Suppressor macrophage (primary cell): ENCODE measurements around the gene PXK.
"Not testable (repeated sequence)": the region's sequence is repeated elsewhere in the genome, so short reads cannot be mapped to it uniquely, and the experiment has no call there.

ENCODE experiments used
- DNase-seq, 4 experiments: peaks; one replicate each; pipeline ENCODE4 v3.0.0-alpha.2; 2020 to 2022

Gene PXK

GRCh38 chr3:58421004-58421403, 88.3 kb downstream of the PXK start:
- no peak for DNase-seq

GRCh38 chr3:58422756-58423325, 90.1 kb downstream of the PXK start:
- peak in 1 of 4 experiments; percentile 19 for DNase-seq

GRCh38 chr3:58424613-58425012, 91.9 kb downstream of the PXK start:
- DNase-seq, result no peak

- DNase-seq, result no peak
These were observed 93.1 kb downstream of the PXK start for GRCh38 chr3:58425782-58426181.

- no peak for DNase-seq
These were observed 95.1 kb downstream of the PXK start for GRCh38 chr3:58427661-58428361.

GRCh38 chr3:58429657-58430056, 97.0 kb downstream of the PXK start:
- no peak for DNase-seq

GRCh38 chr3:58432905-58433304, 100.2 kb downstream of the PXK start:
- no peak for DNase-seq

- peak; percentile 90 to 97 (median 96) for DNase-seq
These were observed 100.9 kb downstream of the PXK start, which contains the start of gene PDHB for GRCh38 chr3:58433400-58434167. Gene PDHB, minus strand, starts transcription at chr3:58433832. Its CDS starts 23 bp downstream, at chr3:58433809.

- DNase-seq, result no peak
These were observed 101.4 kb downstream of the PXK start for GRCh38 chr3:58434168-58434504.

GRCh38 chr3:58434511-58434910, 101.8 kb downstream of the PXK start:
- no peak for DNase-seq

- no peak for DNase-seq
These were observed 102.3 kb downstream of the PXK start for GRCh38 chr3:58434990-58435389.

GRCh38 chr3:58437276-58437675, 104.6 kb downstream of the PXK start:
- not testable (repeated sequence) for DNase-seq

GRCh38 chr3:58440996-58441355, 108.3 kb downstream of the PXK start:
- not testable (repeated sequence) for DNase-seq

- no peak for DNase-seq
These were observed 109.1 kb downstream of the PXK start for GRCh38 chr3:58441514-58442450.

- no peak for DNase-seq
These were observed 119.5 kb downstream of the PXK start for GRCh38 chr3:58452176-58452575.

- DNase-seq, result peak in 1 of 4 experiments; percentile 21
These were observed 126.5 kb downstream of the PXK start for GRCh38 chr3:58459160-58459559.

GRCh38 chr3:58462829-58463180, 130.1 kb downstream of the PXK start:
- DNase-seq, result no peak

- DNase-seq, result peak; percentile 64 to 87 (median 80)
These were observed 130.7 kb downstream of the PXK start for GRCh38 chr3:58463181-58463941.

- DNase-seq, result no peak
These were observed 131.2 kb downstream of the PXK start for GRCh38 chr3:58463942-58464271.

- peak in 1 of 4 experiments; percentile 17 for DNase-seq
These were observed 132.2 kb downstream of the PXK start for GRCh38 chr3:58464866-58465265.

- no peak for DNase-seq
These were observed 134.3 kb downstream of the PXK start for GRCh38 chr3:58466899-58467563.

- DNase-seq, result peak in 1 of 4 experiments; percentile 32
These were observed 136.4 kb downstream of the PXK start for GRCh38 chr3:58469096-58469495.
